Cerebellar cortex (tissue), 1 donor: ENCODE measurements around the gene NDUFA11.

Experiments used
- DNase-seq: peaks from one replicate; pipeline ENCODE4 v3.0.0-alpha.2; 2015; ENCODE audit warnings: low spot score

Gene NDUFA11

DNA sequence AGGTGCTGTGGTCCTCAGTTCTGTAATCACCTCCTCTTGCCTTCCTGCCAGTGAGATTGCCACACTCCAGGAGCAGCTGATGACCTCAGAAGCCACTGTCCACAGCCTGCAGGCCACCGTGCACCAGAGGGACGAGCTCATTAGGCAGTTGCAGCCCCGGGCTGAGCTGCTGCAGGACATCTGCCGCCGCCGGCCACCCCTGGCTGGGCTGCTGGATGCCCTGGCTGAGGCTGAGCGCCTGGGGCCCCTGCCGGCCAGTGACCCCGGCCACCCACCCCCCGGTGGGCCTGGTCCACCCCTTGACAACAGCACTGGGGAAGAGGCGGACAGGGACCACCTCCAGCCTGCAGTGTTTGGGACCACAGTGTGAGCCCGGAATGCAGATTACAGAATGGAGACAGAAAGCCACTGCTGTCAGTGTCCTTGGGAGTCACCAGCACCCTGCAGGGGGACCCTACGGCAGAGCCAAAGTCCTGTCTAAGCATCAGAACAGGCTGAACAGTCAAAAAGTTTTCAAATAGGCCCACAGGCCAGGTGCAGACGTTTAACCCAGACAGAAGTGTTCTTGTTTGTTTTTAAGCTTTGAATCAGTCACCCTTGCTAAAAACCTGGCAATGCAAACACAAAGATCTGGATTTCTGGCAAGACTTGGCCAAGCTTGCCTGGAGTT, 5.3 kb upstream of the NDUFA11 start:
- no peak for DNase-seq

DNA sequence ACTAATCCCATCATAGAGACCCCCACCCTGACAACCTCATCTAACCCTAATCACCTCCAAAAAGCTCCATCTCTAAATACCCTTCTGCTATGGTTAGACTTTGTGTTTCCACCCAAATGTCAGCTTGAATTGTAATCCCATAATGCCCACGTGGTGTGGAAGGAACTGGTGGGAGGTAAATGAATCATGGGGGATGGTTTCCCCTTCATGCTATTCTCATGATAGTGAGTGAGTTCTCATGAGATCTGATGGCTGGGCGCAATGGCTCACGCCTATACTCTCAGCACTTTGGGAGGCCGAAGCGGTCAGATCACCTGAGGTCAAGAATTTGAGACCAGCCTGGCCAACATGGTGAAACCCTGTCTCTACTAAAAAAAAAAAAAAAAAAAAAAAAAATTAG, 3.7 kb upstream of the NDUFA11 start:
- DNase-seq, result no peak

DNA sequence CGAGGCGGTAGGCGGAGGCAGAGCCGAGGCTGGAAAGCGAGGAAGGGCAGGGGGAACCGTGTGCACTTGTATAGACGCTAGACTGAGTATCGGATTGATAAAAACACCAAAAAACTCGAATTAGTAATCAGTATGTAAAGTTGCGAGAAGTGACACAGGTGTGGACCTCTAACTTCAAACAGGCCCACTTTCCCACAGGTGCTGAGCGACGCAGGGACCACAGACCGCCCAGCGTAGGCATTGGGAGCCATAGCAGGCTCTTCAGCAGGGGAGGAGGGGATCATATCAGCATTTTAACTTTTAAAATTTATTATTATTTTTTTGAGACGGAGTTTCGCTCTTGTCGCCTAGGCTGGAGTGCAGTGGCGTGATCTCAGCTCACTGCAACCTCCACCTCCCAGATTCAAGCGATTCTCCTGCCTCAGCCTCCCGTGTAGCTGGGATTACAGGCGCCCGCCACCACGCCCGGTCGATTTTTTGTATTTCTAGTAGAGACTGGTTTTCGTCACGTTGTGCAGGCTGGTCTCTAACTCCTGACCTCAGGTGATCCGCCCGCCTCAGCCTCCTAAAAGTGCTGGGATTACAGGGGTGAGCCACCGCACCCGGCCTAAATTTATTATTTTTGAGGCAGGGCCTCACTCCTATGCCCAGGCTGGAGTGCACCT, 1.7 kb upstream of the NDUFA11 start:
- DNase-seq, result no peak

DNA sequence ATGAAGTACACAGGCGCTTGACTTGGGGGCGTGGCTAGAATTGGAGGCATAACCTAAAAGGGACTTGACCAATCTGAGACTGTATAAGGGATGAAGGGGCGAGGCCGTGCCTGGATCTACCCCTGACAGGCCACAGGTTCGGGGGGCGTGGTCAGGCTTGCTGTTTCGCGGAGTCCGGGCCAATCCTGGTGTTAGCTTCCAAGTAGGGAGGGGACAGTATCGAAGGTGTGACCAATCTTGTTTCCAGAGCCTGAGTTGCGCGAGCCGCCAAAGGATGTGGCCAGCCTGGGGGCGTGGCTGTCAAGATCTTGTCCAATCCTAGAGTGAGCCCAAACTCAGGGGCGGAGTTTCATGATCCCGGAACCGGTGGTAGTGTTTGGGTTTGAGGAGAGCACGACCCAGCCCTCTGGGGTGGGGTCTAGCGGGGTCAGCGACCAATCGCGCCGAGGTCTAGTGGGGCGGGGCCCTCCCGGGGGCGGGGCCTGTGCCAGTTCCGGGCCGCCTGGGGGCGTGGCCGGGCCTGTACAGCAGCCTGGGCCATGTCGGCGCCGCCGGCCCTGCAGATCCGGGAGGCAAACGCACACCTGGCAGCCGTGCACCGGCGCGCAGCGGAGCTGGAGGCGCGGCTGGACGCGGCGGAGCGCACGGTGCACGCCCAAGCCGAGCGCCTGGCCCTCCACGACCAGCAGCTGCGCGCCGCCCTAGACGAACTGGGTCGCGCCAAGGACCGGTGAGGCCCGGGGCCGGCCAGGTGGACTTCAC, 943 bp upstream of the NDUFA11 start, which contains the start of gene VMAC:
TSS of gene VMAC (plus strand) at position 521 of the 762 bp plus-strand sequence. CDS start at position 540, 19 bp downstream.
- peak; percentile 100 for DNase-seq

DNA sequence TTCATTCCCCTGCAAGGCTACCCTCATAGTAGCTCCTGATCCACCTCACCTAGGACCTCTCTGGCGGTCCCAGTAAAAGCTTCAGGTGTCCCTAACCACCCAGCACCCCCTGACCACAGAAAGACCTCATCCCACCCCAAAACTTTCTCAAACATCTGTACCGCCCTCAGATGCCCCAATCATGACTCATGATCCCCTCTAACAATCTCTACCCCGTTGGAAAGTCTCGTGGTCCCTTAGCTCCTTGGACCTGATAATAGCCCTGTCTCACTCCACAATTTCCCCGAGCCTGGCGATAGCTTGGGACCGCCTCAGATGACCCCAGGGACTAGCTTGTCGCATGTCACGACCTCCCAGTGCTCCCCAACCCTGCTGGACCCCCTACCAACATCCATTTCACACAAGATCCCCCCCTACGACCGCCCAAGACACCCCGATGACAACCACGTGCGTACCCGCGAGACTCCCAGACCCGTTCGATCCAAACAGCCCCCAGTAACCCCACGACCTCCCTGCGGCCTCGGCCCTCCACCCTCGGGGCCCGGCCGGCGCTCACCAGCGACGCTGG, 450 bp downstream of the NDUFA11 start:
- no peak for DNase-seq

DNA sequence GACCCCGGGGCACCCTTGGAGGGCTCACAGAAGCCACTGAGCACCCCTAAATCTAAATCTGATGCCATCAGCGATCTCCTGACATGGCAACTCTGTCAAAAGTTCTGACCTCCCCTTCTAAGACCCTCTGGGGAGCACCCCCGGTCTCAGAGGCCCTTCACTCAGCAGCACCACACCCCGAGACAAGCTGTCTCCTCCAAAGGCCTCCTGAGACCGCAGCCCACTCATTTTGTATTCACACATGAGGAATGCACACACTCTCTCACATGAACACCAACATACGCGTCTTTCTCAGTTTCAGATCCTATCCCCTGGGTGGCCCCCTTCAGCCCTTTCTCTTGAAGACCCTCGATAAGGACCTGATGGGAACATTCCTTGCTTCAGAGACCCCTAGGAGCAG, 2.6 kb downstream of the NDUFA11 start:
- no peak for DNase-seq

DNA sequence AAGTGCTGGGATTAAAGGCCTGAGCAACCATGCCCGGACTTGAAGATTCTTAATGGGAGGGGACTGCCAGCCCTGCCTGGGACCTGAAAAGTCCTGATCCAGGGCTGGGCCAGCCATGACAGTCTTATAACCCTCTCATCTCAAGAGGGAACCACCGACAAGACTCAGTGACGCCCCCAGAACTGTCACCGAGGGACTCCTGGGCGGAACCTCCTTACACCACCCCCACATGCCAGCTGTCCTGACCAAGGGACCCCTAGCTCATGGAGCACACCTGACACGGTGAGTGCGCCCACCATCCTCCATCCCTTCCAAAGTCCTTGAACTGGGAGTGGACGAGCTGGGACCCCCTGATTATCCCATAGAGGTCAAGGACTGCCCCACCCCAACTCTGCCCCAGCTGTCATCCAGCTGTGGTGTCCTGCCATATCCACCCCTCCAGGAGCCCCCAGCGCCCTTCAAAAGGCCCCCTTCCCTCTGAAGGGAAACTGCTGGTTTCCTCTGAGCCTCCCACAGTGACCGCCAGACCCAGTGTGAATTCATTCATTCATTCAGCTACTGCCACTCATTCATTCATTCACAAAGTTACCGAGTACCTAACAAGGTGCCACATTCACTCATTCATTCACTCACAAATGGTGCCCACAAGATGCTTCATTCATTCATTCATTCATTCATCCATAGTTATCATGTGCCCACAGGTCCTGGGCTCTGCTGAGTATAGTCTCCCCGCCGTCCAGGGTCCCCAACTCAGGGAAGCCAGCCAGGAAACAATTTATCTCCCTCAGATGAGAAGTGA, 3.7 kb downstream of the NDUFA11 start:
- DNase-seq, result no peak

DNA sequence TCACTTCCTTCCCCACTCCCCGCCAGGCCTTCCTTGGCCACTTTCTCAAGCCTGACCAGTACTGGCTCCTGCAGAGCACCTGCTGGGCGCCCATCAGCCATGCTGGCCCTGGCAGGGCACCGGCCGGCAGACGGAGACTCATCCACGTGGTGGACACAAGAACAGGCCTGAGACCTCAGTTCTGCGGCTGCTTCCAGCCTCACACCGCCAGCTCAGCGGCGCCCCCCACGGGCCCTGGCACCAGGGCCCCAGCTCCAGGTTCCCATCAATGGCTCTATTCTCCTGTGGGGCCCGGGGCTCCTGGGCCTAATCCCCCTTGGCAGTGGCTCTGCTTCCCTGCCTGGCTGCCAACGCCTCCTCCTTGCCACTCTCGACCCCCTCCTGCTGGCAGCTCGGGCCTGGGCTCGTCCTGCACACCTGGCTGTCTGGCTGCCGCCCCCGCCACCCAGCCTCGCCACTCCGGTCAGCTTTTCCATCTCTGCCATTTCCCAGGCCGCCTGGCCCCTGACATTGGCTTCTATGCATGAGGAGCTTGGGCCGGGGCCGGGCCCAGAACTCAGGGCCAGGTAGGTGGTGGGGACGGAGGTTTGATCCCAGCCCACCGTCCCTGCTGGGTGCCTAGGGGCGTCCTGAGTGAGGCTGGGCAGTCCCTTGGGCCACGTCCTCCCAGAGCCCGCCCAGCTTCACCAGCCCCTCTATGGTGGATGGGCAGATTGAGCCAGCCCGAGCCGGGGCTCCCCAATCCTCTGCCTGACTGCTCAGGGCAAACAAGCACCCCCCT, 6.2 kb downstream of the NDUFA11 start:
- peak; percentile 56 for DNase-seq

DNA sequence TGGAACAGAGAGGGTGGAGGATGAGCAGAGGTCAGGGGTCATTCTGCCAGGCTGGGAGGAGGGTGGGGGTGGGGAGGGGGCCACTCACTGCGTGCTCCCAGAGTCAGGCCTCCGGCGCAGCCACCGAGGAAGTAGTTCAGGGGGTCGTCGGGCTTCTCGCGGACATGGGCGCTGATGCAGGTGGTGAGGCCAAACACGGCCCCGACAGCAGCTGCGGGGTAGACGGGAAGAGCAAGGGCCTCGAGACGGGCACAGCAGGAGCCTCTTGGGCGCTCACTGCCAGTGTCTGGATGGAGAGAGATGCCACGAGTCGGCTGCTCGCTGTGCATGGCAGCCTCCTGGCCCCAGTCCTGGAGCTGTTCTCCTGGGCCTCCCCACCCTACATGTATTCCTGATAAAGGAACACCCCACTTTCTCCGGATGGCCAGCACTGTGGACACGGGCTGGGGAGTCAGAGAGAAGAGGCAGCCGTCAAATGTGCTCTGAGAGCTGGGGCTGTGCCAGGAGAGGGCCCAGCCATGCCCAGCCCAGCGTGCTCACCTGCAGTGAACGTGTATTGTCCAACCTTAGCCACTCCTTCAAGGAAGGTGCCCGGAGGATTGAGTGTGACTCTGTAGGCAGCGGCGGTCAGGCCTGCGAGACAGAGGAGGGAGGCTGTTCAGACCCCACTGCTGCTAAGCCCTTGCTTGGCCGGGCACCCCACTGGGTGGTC, 7.1 kb downstream of the NDUFA11 start:
- no peak for DNase-seq

DNA sequence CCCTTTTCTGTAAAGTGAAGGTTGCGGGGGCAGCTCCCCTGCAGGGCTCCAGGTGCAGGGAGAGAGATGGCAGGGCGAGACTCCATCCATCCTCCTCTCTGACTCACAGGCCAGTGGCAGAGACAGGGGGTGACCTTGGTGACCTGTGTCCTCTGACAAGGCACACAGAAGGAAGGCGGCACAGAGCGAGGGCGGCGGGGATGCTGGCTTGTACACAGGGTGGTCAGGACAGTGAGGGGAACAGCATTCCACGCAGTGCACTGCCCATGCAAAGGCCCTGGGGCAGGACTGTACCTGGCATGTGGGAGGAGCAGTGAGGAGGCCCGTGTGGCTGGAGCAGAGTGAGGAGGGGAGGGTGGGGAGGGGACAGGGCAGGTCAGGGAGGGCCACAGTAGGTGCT, 7.7 kb downstream of the NDUFA11 start:
- no peak for DNase-seq

DNA sequence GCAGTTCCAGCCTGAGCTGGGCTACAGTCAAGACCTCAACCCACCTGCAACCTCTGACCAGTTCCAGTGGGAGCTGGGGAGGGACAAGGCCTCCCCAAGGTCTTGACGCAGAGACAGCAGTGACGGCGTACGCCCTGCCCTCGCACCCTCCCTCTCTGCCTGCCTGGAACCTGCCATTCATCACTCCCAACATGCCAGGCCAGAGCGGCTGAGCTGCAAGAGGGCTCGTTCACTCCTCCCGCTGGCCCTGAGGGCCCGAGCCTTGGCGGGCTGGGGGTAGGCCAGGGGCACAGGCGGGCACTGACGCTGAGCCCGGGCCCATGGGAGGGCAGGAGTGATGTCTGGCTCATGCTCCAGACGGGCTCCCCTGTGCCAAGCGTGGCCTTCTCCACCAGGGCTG, 8.2 kb downstream of the NDUFA11 start:
- no peak for DNase-seq

DNA sequence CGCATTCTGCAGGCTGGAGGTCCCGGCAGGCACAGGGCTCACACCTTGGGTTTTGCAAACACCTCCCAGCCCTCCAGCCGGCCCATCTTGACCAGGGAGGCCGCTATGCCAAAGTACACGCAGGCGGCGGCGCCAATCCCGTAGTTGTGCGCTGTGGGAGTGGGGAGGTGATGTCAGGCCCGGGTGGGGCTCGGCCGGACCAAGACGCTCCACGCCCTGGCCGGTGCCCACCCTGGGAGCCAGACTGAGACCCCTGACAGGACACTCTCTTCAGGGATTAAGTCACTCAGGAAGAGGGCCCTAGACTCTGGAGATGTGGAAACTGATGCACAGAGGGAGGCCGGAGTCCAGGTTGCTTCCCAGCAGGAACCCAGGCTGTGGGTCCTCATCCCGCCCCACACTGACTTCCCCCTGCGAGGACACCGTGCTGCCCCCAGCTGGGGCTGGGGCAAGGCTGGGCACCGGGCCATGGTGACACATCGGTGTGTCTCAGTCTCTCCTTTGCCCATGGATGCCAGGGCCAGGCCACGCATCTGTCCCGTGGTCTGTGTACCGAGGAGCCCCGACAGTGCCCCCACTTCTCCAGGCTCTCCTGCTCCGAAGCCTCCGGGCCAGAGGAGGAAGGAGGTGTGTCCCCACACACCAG, 8.8 kb downstream of the NDUFA11 start:
- DNase-seq, result no peak

DNA sequence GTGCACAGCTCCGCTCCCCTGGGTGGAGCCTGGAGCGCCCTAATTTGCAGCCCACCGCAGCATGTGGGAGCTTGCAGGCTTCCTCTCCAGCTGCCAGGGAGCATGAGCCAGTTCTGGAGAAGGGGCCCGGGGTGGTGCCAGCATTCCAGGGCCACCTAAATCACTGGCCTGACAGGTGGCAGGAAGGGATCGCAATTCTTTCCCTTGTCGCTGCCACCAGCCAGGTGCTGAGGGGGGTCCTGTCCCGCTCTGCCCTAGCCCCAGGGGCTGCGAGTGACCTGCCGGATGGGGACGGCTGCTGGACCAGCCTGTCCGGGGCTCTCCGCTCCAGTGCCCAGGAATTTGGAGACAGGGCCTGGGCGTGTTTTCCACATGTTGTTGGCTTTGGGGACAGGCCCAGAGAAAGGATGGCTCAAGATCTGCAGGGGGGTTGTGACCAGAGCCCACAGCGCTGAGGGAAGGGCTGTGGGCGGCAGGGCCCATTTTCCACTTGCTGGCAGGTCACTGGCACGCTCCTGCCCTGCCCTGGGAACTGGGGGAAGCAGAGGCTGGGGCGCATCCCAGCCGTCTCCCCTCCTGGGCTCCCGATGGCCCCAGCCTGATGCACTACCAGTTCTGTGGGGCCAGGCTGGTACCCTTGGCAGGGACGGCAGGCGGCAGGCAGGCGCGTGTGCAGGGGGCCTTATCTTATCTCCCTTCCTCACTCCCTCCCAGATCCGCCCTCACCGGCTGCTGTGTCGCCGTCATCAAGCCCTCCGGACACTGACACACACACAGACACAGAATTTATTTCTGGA, 9.5 kb downstream of the NDUFA11 start:
- DNase-seq, result no peak

DNA sequence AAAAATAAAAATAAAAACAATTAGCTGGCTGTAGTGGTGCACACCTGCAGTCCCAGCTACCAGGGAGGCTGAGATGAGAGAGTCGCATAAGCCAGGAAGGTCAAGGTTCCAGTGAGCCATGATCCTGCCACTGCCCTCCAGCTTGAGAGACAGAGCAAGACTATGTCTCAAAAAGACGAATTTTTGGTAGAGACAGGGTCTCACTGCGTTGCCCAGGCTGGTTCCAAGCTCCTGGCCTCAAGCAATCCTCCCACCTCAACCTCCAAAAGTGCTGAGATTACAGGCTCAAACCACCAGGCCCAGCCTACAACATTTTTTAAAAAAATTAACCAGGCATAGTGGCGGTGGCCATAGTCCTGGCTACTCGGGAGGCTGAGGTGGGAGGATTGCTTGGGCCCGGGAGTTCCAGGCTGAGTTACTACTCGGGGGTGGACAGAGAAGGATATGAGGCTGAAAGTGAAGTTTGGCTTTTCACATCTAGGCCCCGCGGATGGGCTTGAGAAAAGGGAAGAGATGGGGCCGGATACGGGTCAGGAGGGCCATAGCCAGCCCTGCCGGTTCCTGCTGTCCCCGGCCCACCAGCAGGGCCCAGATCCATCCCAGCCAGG, 10.2 kb downstream of the NDUFA11 start:
- DNase-seq, result no peak

DNA sequence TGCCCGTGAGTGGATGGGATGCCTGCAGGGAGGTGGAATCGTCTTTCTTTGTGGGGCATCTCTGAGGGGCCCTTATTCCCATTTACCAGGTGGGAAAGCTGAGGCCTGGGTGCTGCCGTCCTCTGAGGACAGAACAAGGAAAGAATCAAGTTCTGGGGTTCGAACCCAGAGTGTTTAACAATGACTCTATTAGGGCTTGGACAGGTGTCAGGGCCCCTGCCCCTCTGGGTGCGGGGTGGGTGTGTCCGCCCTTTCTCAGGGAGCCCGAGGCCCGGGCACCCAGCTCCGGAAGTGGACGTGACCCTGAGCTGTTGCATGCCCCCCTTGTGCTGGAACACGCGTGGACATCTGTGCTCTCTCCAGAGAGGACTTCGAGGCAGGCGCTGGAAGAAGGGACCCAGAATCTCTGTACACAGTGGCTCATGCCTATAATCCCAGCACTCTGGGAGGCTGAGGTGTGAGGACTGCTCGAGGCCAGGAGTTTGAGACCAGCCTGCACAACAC, 10.8 kb downstream of the NDUFA11 start:
- DNase-seq, result no peak

DNA sequence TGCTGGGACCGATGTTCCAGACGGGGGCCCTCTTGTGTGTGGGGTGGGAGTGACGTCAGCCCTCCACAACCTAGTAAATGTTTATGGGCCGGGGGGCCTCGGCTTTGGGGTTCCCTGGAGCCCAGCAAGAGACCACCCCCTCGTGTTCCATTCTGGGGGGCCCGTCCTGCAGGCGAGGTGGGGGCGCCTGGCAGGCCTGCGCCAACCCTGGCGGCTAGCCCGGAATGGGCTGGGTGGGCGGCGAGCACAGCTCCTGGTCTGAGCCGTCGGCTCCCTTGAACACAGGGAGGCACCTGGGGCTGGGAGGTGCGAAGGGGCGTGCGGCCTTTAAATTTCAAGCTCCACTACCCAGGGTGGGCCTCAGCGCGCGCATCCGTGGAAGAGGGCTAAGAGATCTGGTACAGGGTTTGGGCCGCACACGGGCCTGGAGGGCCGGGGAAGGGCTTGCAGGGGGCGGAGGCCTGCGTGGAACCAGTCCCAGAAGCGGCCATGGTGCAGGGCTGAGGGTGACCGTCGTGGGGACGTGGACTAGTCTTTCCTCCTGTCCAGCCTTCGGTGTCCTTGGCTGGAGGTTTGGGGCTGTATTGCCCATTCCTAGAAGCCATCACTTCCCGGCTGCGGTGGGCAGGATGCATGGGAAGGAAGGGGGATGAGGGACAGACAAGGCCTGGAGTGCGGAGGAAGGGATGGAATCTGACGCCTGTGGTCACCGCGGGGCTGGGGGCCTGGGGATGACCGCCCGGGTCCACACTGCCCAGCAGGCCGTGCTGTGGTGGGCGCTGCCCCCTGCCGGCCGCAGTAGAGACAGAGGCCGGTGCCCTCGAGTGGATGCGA, 11.4 kb downstream of the NDUFA11 start:
- no peak for DNase-seq

DNA sequence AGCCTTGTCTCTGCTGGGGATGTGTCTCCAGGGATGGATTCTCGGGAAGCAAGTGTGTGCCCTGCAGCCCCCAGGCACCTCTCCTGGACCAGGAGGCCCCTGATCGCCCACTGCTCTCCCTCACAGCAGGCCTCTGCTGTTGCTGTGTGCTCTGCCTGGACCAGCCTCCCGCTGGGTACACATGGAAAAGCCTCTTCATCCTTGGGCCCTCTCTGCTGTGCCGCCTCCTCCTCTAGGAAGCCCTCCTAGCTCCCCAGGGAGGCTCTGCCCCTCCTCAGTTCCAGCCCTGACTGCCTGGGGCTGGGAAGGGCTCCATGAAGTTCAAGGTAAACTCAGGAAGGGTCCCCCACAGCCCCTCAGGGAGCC, 12.0 kb downstream of the NDUFA11 start:
- no peak for DNase-seq

DNA sequence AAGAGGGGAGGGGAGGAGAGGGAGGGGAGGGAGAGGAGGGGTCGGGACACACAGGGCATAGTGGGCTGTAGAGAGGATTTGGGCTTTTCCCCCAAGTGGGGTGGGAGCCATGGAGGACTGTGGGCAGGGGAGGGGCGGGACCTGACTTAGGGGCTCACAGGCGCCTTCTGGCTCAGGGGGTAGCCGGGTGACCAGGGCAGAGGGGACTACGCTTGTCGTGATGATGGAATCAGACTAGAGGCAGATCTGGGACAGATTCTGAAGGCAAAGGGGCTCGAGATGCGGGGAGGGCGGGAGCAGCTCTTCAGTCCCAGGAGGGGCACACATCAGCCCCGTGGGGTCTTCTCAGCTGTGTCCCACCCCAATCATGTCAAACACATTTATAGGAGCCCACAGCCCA, 13.5 kb downstream of the NDUFA11 start:
- DNase-seq, result no peak
